HG03103 (cell line): ENCODE data around the gene MID1IP1.
A peak's percentile ranks its signal among the peaks of the same experiment; 100 is the strongest.

ENCODE experiments used
- ATAC-seq: cut with Tn5 transposase; IDR thresholded peaks from one replicate; pipeline ENCODE4 v1.9.1; 2021; ENCODE audit warnings: low read depth; ENCODE audit not compliant: unreplicated experiment

MID1IP1 gene, protein sequence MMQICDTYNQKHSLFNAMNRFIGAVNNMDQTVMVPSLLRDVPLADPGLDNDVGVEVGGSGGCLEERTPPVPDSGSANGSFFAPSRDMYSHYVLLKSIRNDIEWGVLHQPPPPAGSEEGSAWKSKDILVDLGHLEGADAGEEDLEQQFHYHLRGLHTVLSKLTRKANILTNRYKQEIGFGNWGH

GRCh38 chrX:38800981-38801845, at the start of gene MID1IP1:
TSS of gene MID1IP1 (plus strand) at chrX:38801459. CDS start at chrX:38804947, 3,488 bp downstream.
- ATAC-seq: peak; percentile 51

GRCh38 chrX:38754102-38754790, 47.0 kb upstream of the MID1IP1 start:
- no peak for ATAC-seq

GRCh38 chrX:38754818-38755718, 46.2 kb upstream of the MID1IP1 start:
- no peak for ATAC-seq

- ATAC-seq: no peak
Measured at GRCh38 chrX:38760883-38761282, 40.4 kb upstream of the MID1IP1 start.

DNA sequence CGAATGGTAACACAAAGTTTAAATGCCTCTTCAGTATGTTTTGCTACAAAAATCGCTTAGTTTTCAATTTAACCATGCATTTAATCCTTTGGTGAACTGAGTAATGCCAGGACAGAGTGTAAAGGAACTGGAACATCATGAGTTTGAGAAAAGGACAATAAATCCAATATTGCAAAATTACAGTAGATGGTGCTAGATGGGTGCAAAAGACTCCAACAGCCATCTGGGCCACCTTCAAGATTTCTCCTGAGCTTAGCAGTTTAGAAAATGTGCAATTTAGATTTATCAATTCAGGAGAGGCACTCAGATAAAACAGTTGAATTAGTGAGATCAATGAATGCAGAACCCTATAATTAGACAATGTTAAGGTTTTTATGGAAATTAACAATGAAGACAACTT, 33.2 kb upstream of the MID1IP1 start:
- no peak for ATAC-seq

DNA sequence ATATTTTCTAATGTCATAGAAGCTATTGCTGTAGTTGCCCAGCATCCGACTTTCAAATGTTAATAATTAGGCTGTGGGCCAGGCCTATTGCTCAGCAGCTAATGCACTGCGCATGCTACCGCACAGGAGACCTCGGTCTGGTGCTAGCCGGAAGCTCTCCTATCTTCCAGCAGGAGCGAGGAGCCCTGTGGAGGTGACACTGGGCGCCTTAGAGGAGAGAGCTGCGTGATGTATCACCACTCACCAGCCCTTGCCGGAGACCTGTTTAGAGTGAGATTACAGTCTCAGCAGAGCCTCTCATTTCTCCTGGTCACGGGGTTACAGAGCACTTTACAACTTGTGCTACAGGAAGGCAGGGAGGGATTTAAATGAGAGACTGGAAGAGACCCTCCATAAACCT, 31.1 kb upstream of the MID1IP1 start:
- no peak for ATAC-seq

GRCh38 chrX:38774249-38774648, 27.0 kb upstream of the MID1IP1 start:
- no peak for ATAC-seq

- ATAC-seq: no peak
Measured at GRCh38 chrX:38796946-38797345, 4.3 kb upstream of the MID1IP1 start.

GRCh38 chrX:38798956-38799355, 2.3 kb upstream of the MID1IP1 start:
- ATAC-seq: no peak

- ATAC-seq: no peak
Measured at GRCh38 chrX:38799995-38800580, 1.2 kb upstream of the MID1IP1 start.

GRCh38 chrX:38803243-38803587, 2.0 kb downstream of the MID1IP1 start:
- ATAC-seq: no peak

- peak; percentile 44 for ATAC-seq
Measured at GRCh38 chrX:38803588-38804431, 2.6 kb downstream of the MID1IP1 start.

DNA sequence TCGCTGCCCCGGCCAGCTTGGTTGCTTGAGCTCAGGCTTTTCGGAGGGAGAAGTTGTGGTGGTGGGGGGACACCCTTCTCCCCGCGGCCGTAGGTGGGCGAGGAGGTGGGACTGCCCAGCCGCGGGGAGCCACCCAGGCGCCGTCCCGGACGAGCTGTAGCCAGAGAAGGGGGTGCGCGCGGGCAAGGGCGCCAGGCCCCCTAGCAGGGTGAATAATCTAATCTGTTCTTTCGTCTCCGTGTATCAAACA, 3.1 kb downstream of the MID1IP1 start:
- no peak for ATAC-seq

- no peak for ATAC-seq
Measured at GRCh38 chrX:38804682-38805431, 3.6 kb downstream of the MID1IP1 start.

GRCh38 chrX:38805432-38806389, 4.5 kb downstream of the MID1IP1 start:
- ATAC-seq: no peak

DNA sequence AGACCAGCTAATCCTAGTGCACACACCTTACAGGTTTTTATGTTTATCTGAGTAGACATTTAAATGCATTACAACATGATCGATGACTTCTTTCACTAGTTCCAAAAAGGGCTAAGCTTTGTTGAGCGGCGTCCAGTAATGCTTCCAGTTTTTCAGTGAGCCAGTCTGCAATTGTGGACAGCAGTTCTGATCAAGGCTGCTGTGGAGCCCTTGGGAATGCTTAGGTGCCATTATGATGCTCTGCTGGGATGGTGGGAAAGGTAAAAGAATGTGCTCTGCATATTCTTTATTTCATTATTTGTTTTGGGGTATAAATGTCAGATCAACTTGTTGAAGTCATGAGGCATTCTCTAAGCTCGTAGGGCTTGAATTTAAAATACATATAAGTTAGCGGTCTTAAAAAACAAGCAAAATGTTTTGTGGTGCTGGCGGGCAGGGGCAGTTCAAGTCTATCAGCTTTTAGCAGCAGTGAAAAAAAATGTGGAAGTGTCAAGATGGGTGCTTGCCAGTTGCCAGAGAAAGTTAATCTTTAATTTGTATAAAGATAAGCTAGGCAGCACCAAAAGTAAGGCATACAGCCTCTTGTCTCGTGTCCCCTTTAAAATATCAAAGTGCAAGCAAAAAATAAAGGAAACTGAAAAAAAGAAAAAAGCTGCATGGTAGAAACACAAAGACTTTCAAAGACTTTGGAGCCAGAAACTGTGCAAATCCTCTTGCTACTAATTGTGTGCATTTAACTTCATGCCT, 5.8 kb downstream of the MID1IP1 start:
- no peak for ATAC-seq

DNA sequence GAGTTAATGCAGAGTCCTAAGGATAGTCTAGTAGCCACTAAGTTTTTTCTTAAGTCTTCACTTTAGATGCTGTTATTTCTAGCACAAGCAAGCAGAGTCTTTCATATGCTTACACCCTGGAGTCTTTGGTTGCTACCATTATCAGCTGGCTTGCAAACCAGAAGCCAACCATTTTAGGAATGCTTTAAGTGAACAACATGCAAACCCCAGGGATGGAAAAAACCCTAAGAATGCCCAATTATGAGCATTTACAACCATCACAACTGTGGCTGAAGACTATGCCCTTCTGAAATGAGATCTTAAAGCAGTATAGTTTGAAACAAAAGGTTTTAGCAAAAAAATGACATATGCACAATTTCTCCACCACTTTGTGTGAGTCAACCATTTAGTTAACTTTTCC, 6.6 kb downstream of the MID1IP1 start:
- no peak for ATAC-seq
